ENCODE data around the gene ZSWIM8. TPM values are rescaled to one million over a fixed set of nuclear protein-coding genes. Genes with fewer than 3 reads are reported as not detected.

ZSWIM8 gene
- total RNA-seq, 2 experiments from 2014 or later = 66.4 to 70.7 TPM

DNA sequence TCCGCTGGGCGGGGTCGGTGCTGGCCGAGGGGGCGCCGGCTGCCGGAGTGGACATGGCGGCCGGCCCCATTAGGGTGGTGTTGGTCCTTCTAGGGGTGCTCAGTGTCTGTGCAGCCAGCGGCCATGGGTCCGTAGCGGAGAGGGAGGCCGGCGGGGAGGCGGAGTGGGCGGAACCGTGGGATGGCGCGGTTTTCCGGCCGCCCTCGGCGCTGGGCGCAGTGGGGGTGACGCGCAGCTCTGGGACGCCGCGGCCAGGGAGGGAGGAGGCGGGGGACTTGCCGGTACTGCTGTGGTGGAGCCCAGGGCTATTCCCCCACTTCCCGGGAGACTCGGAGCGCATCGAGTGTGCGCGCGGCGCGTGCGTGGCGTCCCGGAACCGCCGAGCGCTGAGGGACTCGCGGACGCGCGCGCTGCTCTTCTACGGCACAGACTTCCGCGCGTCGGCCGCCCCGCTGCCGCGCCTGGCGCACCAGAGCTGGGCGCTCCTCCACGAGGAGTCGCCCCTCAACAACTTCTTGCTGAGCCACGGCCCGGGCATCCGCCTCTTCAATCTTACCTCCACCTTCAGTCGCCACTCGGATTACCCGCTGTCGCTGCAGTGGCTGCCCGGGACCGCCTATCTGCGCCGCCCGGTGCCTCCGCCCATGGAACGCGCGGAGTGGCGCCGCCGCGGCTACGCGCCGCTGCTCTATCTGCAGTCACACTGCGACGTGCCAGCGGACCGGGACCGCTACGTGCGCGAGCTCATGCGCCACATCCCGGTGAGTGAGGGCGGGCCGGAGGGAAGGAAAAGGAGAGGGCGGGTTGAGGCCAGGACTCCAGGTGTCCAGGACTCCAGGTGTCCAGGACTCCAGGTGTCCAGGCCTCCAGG is 12.9 kb upstream of the ZSWIM8 start:
- TF ChIP-seq CTCF (IDR thresholded peaks at IDR 0.05) = no peak
- Histone ChIP-seq H3K4me3 (ENCODE audit: low read length) (peak overlapping the region; percentile 90), H3K36me3 (ENCODE audit: insufficient read depth, low read length) (peaks cover 59% of the 10 kb centered on the region), H3K9me3 (ENCODE audit: control insufficient read depth in 1 of 2, insufficient read depth in 1 of 2, low read length in 2 of 2) (no peaks in the 10 kb centered on the region), H3K27ac (ENCODE audit: low read depth in 1 of 2, low read length in 2 of 2) (peak overlapping the region; percentile 91 to 92), H3K4me1 (ENCODE audit: insufficient read depth, low read length) (peaks cover 49% of the 10 kb centered on the region), H3K27me3 (ENCODE audit: control insufficient read depth in 1 of 2, insufficient read depth in 2 of 2, low read length in 2 of 2) (no peaks in the 10 kb centered on the region)
- ChIA-PET POLR2A (interaction anchor here (0.6 to 7.6 kb wide), 24 partner anchors 11 to 1438 kb away, joined by 3 to 244 read pairs (median 4); partner anchors contain the start of genes CAMK2G, CHCHD1, NDST2 and PPP3CB), CTCF (interaction anchor here (0.6 to 3.8 kb wide), 11 partner anchors 9 to 107 kb away, joined by 3 to 24 read pairs (median 9); partner anchors contain the start of genes CHCHD1, SEC24C and ZSWIM8)
- ATAC-seq (ENCODE audit: poor library complexity) (peak; percentile 71), DNase-seq (peak; percentile 61 to 95 (median 76))
- Mint-ChIP-seq H3K36me3 (ENCODE audit: low read depth) (peaks cover 84% of the 10 kb centered on the region), H3K4me3 (peak overlapping the region; percentile 96), H3K4me1 (ENCODE audit: low read depth) (peaks cover 74% of the 10 kb centered on the region), H3K27ac (peak overlapping the region; percentile 97), H3K9me3 (no peaks in the 10 kb centered on the region), H3K27me3 (no peaks in the 10 kb centered on the region)
- intact Hi-C loops (cut with DNase I, micrococcal nuclease) = loop anchor here (1.0 to 5.0 kb wide), 3 partner anchors 13 to 105 kb away; partner anchors contain the start of genes NDST2 (in 2 of the 2) and ZSWIM8 (in 1 of the 2)

GRCh38 chr10:73773152-73773879 is 12.1 kb upstream of the ZSWIM8 start:
- ChIA-PET CTCF (interaction anchor here (0.6 to 3.8 kb wide), 9 partner anchors 8 to 106 kb away, joined by 3 to 24 read pairs (median 9); partner anchors contain the start of genes CHCHD1, SEC24C and ZSWIM8), POLR2A (interaction anchor here (0.5 to 7.6 kb wide), 19 partner anchors 11 to 1437 kb away, joined by 3 to 244 read pairs (median 4); partner anchors contain the start of genes CAMK2G, CHCHD1, NDST2 and SEC24C)
- Histone ChIP-seq H3K27me3 (ENCODE audit: control insufficient read depth in 1 of 2, insufficient read depth in 2 of 2, low read length in 2 of 2) (no peaks in the 10 kb centered on the region), H3K27ac (ENCODE audit: low read depth in 1 of 2, low read length in 2 of 2) (peak overlapping the region; percentile 91 to 92), H3K4me1 (ENCODE audit: insufficient read depth, low read length) (peaks cover 49% of the 10 kb centered on the region), H3K9me3 (ENCODE audit: control insufficient read depth in 1 of 2, insufficient read depth in 1 of 2, low read length in 2 of 2) (no peaks in the 10 kb centered on the region), H3K36me3 (ENCODE audit: insufficient read depth, low read length) (peaks cover 54% of the 10 kb centered on the region), H3K4me3 (ENCODE audit: low read length) (peak overlapping the region; percentile 90)
- Mint-ChIP-seq H3K36me3 (ENCODE audit: low read depth) (peaks cover 77% of the 10 kb centered on the region), H3K27ac (peak overlapping the region; percentile 97), H3K9me3 (no peaks in the 10 kb centered on the region), H3K27me3 (no peaks in the 10 kb centered on the region), H3K4me1 (ENCODE audit: low read depth) (peaks cover 74% of the 10 kb centered on the region), H3K4me3 (peak overlapping the region; percentile 96)
- intact Hi-C loops (cut with DNase I, micrococcal nuclease) = loop anchor here (2.0 to 5.0 kb wide), 2 partner anchors 37 to 104 kb away; partner anchors contain the start of gene NDST2 (in 2 of the 2)
- DNase-seq (peak in 2 of 14 experiments; percentile 30 to 43), ATAC-seq (ENCODE audit: poor library complexity) (peak; percentile 8)
- no peak for TF ChIP-seq CTCF (IDR thresholded peaks at IDR 0.05)

GRCh38 chr10:73774637-73775036 is 10.8 kb upstream of the ZSWIM8 start:
- peaks cover 66% of the 10 kb centered on the region for H3K4me1 Mint-ChIP-seq (ENCODE audit: low read depth)

More at GRCh38 chr10:73774637-73775036, 10.8 kb upstream of the ZSWIM8 start:
- H3K4me3 ChIP-seq (ENCODE audit: low read length) = peak overlapping the region; percentile 90
- H3K27me3 ChIP-seq (ENCODE audit: control insufficient read depth in 1 of 2, insufficient read depth in 2 of 2, low read length in 2 of 2) = no peaks in the 10 kb centered on the region
- H3K4me3 Mint-ChIP-seq = peak overlapping the region; percentile 96
- no peak for TF ChIP-seq CTCF (IDR thresholded peaks at IDR 0.05)
- peak overlapping the region; percentile 40 for H3K27ac Mint-ChIP-seq
- H3K9me3 ChIP-seq (ENCODE audit: control insufficient read depth in 1 of 2, insufficient read depth in 1 of 2, low read length in 2 of 2) = no peaks in the 10 kb centered on the region
- H3K27ac ChIP-seq (ENCODE audit: low read depth in 1 of 2, low read length in 2 of 2) = no peak overlapping the region
- DNase-seq = peak in 3 of 14 experiments; percentile 29 to 78 (median 47)
- H3K4me1 ChIP-seq (ENCODE audit: insufficient read depth, low read length) = peaks cover 39% of the 10 kb centered on the region
- no peak for ATAC-seq (ENCODE audit: poor library complexity)
- ChIA-PET POLR2A (no interaction called here), CTCF (interaction anchor here (3.3 kb wide), 1 partner anchor 12 kb away, joined by 12 read pairs; the partner anchor contains the start of gene ZSWIM8)
- no peaks in the 10 kb centered on the region for H3K27me3 Mint-ChIP-seq
- intact Hi-C loops (cut with DNase I, micrococcal nuclease) = loop anchor here in 1 of 2 experiments (2.0 to 5.0 kb wide), 3 partner anchors 30 to 1438 kb away; partner anchors contain the start of genes SEC24C and VDAC2
- no peaks in the 10 kb centered on the region for H3K9me3 Mint-ChIP-seq
- H3K36me3 ChIP-seq (ENCODE audit: insufficient read depth, low read length) = peaks cover 61% of the 10 kb centered on the region
- peaks cover 71% of the 10 kb centered on the region for H3K36me3 Mint-ChIP-seq (ENCODE audit: low read depth)
